ENCODE data around the gene GRIN3B. TPM values are rescaled to one million over a fixed set of nuclear protein-coding genes. Genes with fewer than 3 reads are reported as not detected.

Gene GRIN3B
- total and polyA plus RNA-seq, 2 donors (not counting 1 experiment from before 2014, with no cell fraction given), result 0.10 to 0.42 TPM

GRCh38 chr19:1041835-1042685 lies 41.8 kb downstream of the GRIN3B start:
- TF ChIP-seq EZH2 (IDR thresholded peaks at IDR 0.05; ENCODE audit: borderline replicate concordance, insufficient read depth, low read depth, low read length, poor library complexity, severe bottlenecking), result no peak
- TF ChIP-seq, protein P1, sequence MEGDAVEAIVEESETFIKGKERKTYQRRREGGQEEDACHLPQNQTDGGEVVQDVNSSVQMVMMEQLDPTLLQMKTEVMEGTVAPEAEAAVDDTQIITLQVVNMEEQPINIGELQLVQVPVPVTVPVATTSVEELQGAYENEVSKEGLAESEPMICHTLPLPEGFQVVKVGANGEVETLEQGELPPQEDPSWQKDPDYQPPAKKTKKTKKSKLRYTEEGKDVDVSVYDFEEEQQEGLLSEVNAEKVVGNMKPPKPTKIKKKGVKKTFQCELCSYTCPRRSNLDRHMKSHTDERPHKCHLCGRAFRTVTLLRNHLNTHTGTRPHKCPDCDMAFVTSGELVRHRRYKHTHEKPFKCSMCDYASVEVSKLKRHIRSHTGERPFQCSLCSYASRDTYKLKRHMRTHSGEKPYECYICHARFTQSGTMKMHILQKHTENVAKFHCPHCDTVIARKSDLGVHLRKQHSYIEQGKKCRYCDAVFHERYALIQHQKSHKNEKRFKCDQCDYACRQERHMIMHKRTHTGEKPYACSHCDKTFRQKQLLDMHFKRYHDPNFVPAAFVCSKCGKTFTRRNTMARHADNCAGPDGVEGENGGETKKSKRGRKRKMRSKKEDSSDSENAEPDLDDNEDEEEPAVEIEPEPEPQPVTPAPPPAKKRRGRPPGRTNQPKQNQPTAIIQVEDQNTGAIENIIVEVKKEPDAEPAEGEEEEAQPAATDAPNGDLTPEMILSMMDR (IDR thresholded peaks at IDR 0.05), result no peak
- Mint-ChIP-seq H3K27me3 (no peaks in the 10 kb centered on the region), H3K4me1 (peaks cover 44% of the 10 kb centered on the region), H3K27ac (no peak overlapping the region), H3K9me3 (ENCODE audit: insufficient read depth) (no peaks in the 10 kb centered on the region), H3K4me3 (peak overlapping the region; percentile 19)
- H3K27me3 ChIP-seq (replicated peaks in 1 of 4; ENCODE audit: control extremely low read depth in 1 of 4, control insufficient read depth in 3 of 4, insufficient read depth in 4 of 4, low read length in 3 of 4), result no peaks in the 10 kb centered on the region
- ChIA-PET CTCF (interaction anchor here (1.2 to 1.5 kb wide), 3 partner anchors 13 to 23 kb away, joined by 3 to 4 read pairs (median 4); no protein-coding TSS in a partner anchor), POLR2A (interaction anchor here (1.0 to 6.8 kb wide), 6 partner anchors 14 to 48 kb away, joined by 5 to 91 read pairs (median 8); partner anchors contain the start of genes CNN2 and RNU6-2)
- H3K9me3 ChIP-seq (ENCODE audit: control extremely low read depth in 1 of 3, control insufficient read depth in 2 of 3, insufficient read depth in 1 of 3, low read length in 2 of 3), result peaks cover 0 to 4% (median 0%) of the 10 kb centered on the region in 3 donors
- H3K9ac ChIP-seq (ENCODE audit: low read length), result no peak overlapping the region
- intact Hi-C loops (cut with micrococcal nuclease), result no loop called here
- peak overlapping the region in 1 of 5 experiments; percentile 75 for H3K4me3 ChIP-seq (ENCODE audit: control extremely low read depth in 1 of 5, extremely low read depth in 1 of 5, insufficient read depth in 1 of 5, low read depth in 2 of 5, low read length in 4 of 5)
- H3K4me1 ChIP-seq (ENCODE audit: control insufficient read depth in 2 of 2, insufficient read depth in 2 of 2, low read length in 2 of 2), result peaks cover 31 to 57% of the 10 kb centered on the region in 2 donors
- peaks cover 53% of the 10 kb centered on the region for H3K79me2 ChIP-seq (ENCODE audit: control insufficient read depth, insufficient read depth, low read length)
- H3K27ac ChIP-seq (ENCODE audit: low read length in 2 of 2), result no peak overlapping the region
- ATAC-seq (ENCODE audit: low read depth) (no peak), DNase-seq (no peak)
- H2AFZ ChIP-seq (ENCODE audit: insufficient read depth, low read depth, low read length, poor library complexity, severe bottlenecking), result no peak overlapping the region
- H3K36me3 ChIP-seq (replicated peaks in 1 of 2; ENCODE audit: control extremely low read depth in 1 of 2, control insufficient read depth in 1 of 2, extremely low read depth in 1 of 2, insufficient read depth in 2 of 2, low read length in 1 of 2), result peaks cover 0 to 49% of the 10 kb centered on the region in 2 experiments
- WGBS (ENCODE audit: insufficient coverage), result 94% methylated on average over 41 of the region's 43 CpGs
- H4K20me1 ChIP-seq (ENCODE audit: control insufficient read depth, insufficient read depth, low read length, poor library complexity, severe bottlenecking), result peaks cover 65% of the 10 kb centered on the region
- peak overlapping the region; percentile 92 for H3K4me2 ChIP-seq (replicated peaks; ENCODE audit: low read depth, low read length, poor library complexity, severe bottlenecking)

All from B cell (primary cell).